Measurements from ENCODE around the gene ZNF423.

ZNF423 gene

GRCh38 chr16:49760815-49761214 is 95.1 kb downstream of the ZNF423 start:
- H3K4me3 ChIP-seq (ENCODE audit: low read depth in 1 of 2, low read length in 2 of 2): no peak overlapping the region
- no peak overlapping the region for H3K9ac ChIP-seq (ENCODE audit: low read depth, low read length)
- no peak overlapping the region for H3K4me2 ChIP-seq (ENCODE audit: insufficient read depth, low read length)
- no peak for DNase-seq
- no peaks in the 10 kb centered on the region for H3K4me1 ChIP-seq (ENCODE audit: insufficient read depth, low read length)
- no peak overlapping the region for H2AFZ ChIP-seq (ENCODE audit: low read depth, low read length)
- no peak overlapping the region for H3K27ac ChIP-seq (ENCODE audit: low read length)
- no peaks in the 10 kb centered on the region for H3K27me3 ChIP-seq (ENCODE audit: insufficient read depth, low read length, poor library complexity)
- H3K79me2 ChIP-seq (ENCODE audit: insufficient read depth, low read length): no peaks in the 10 kb centered on the region
- TF ChIP-seq CTCF (IDR thresholded peaks at IDR 0.05; ENCODE audit: borderline replicate concordance, extremely low read depth, low read length, poor library complexity, severe bottlenecking): no peak
- no peak for TF ChIP-seq EZH2 (IDR thresholded peaks at IDR 0.05; ENCODE audit: borderline replicate concordance, low read depth, low read length, severe bottlenecking)
- H3K9me3 ChIP-seq (ENCODE audit: insufficient read depth, low read length, severe bottlenecking): no peaks in the 10 kb centered on the region
- no peaks in the 10 kb centered on the region for H4K20me1 ChIP-seq (ENCODE audit: insufficient read depth, low read length)
- H3K36me3 ChIP-seq (ENCODE audit: insufficient read depth, low read length): no peaks in the 10 kb centered on the region
- ATAC-seq (ENCODE audit: insufficient read depth, low read depth): no peak

GRCh38 chr16:49757559-49758069 is 98.3 kb downstream of the ZNF423 start:
- Histone ChIP-seq H3K27ac (ENCODE audit: low read length) (no peak overlapping the region), H4K20me1 (ENCODE audit: insufficient read depth, low read length) (no peaks in the 10 kb centered on the region), H3K9me3 (ENCODE audit: insufficient read depth, low read length, severe bottlenecking) (no peaks in the 10 kb centered on the region), H3K27me3 (ENCODE audit: insufficient read depth, low read length, poor library complexity) (no peaks in the 10 kb centered on the region), H3K4me3 (ENCODE audit: low read depth in 1 of 2, low read length in 2 of 2) (no peak overlapping the region), H3K79me2 (ENCODE audit: insufficient read depth, low read length) (no peaks in the 10 kb centered on the region), H3K4me2 (ENCODE audit: insufficient read depth, low read length) (no peak overlapping the region), H3K9ac (ENCODE audit: low read depth, low read length) (no peak overlapping the region), H2AFZ (ENCODE audit: low read depth, low read length) (no peak overlapping the region), H3K36me3 (ENCODE audit: insufficient read depth, low read length) (no peaks in the 10 kb centered on the region), H3K4me1 (ENCODE audit: insufficient read depth, low read length) (peaks cover 9% of the 10 kb centered on the region)
- no peak for ATAC-seq (ENCODE audit: insufficient read depth, low read depth)
- no peak for DNase-seq
- TF ChIP-seq EZH2 (IDR thresholded peaks at IDR 0.05; ENCODE audit: borderline replicate concordance, low read depth, low read length, severe bottlenecking) (no peak), CTCF (IDR thresholded peaks at IDR 0.05; ENCODE audit: borderline replicate concordance, extremely low read depth, low read length, poor library complexity, severe bottlenecking) (no peak)

- no peak for ATAC-seq (ENCODE audit: insufficient read depth, low read depth)
- Histone ChIP-seq H3K27ac (ENCODE audit: low read length) (no peak overlapping the region), H3K9me3 (ENCODE audit: insufficient read depth, low read length, severe bottlenecking) (no peaks in the 10 kb centered on the region), H3K36me3 (ENCODE audit: insufficient read depth, low read length) (no peaks in the 10 kb centered on the region), H3K4me1 (ENCODE audit: insufficient read depth, low read length) (peaks cover 9% of the 10 kb centered on the region), H3K9ac (ENCODE audit: low read depth, low read length) (no peak overlapping the region), H4K20me1 (ENCODE audit: insufficient read depth, low read length) (no peaks in the 10 kb centered on the region), H3K27me3 (ENCODE audit: insufficient read depth, low read length, poor library complexity) (no peaks in the 10 kb centered on the region), H2AFZ (ENCODE audit: low read depth, low read length) (no peak overlapping the region), H3K4me3 (ENCODE audit: low read depth in 1 of 2, low read length in 2 of 2) (no peak overlapping the region), H3K4me2 (ENCODE audit: insufficient read depth, low read length) (no peak overlapping the region), H3K79me2 (ENCODE audit: insufficient read depth, low read length) (no peaks in the 10 kb centered on the region)
- no peak for DNase-seq
- no peak for TF ChIP-seq EZH2 (IDR thresholded peaks at IDR 0.05; ENCODE audit: borderline replicate concordance, low read depth, low read length, severe bottlenecking)
- TF ChIP-seq CTCF (IDR thresholded peaks at IDR 0.05; ENCODE audit: borderline replicate concordance, extremely low read depth, low read length, poor library complexity, severe bottlenecking): no peak
Measured at GRCh38 chr16:49756775-49757558, 98.9 kb downstream of the ZNF423 start.
